ENCODE data around the gene TACR3.
"Not testable (repeated sequence)": the region's sequence is repeated elsewhere in the genome, so short reads cannot be mapped to it uniquely, and the experiment has no call there.

TACR3 gene

GRCh38 chr4:103719830-103720207 lies at the start of gene TACR3:
Gene TACR3 (minus strand): TSS chr4:103719985. CDS start chr4:103719675, 310 bp downstream.
- no peak for DNase-seq

GRCh38 chr4:103757631-103758030 lies 37.8 kb upstream of the TACR3 start:
- no peak for DNase-seq

- no peak for DNase-seq
These were observed 37.0 kb upstream of the TACR3 start for GRCh38 chr4:103756741-103757140.

- DNase-seq = no peak
These were observed 35.1 kb upstream of the TACR3 start for GRCh38 chr4:103754844-103755243.

GRCh38 chr4:103753868-103754653 lies 34.3 kb upstream of the TACR3 start:
- DNase-seq = no peak

GRCh38 chr4:103723150-103723549 lies 3.4 kb upstream of the TACR3 start:
- DNase-seq = not testable (repeated sequence)

- no peak for DNase-seq
These were observed 1.5 kb upstream of the TACR3 start for GRCh38 chr4:103721251-103721650.

GRCh38 chr4:103720661-103721060 lies 876 bp upstream of the TACR3 start:
- no peak for DNase-seq

GRCh38 chr4:103719105-103719829 lies 518 bp downstream of the TACR3 start:
- DNase-seq = no peak

- DNase-seq = no peak
These were observed 27.2 kb downstream of the TACR3 start for GRCh38 chr4:103692615-103693014.

- DNase-seq = no peak
These were observed 45.8 kb downstream of the TACR3 start for GRCh38 chr4:103673983-103674382.

- not testable (repeated sequence) for DNase-seq
These were observed 53.0 kb downstream of the TACR3 start for GRCh38 chr4:103666764-103667163.

GRCh38 chr4:103664436-103665075 lies 55.2 kb downstream of the TACR3 start:
- no peak for DNase-seq

- DNase-seq = no peak
These were observed 71.2 kb downstream of the TACR3 start for GRCh38 chr4:103648541-103648940.

GRCh38 chr4:103645991-103646390 lies 73.8 kb downstream of the TACR3 start:
- DNase-seq = no peak

GRCh38 chr4:103634236-103634635 lies 85.5 kb downstream of the TACR3 start:
- no peak for DNase-seq

- no peak for DNase-seq
These were observed 93.5 kb downstream of the TACR3 start for GRCh38 chr4:103626296-103626695.

- DNase-seq = no peak
These were observed 127.9 kb downstream of the TACR3 start for GRCh38 chr4:103591841-103592240.

- DNase-seq = no peak
These were observed 152.2 kb downstream of the TACR3 start for GRCh38 chr4:103567591-103567990.

GRCh38 chr4:103559178-103559577 lies 160.6 kb downstream of the TACR3 start:
- DNase-seq = not testable (repeated sequence)

Data from CD4-positive, alpha-beta T cell treated with Interleukin-4 for 1 hour (primary cell).